HCT116 (cell line): Measurements from ENCODE around the gene LAPTM4A. TPM values are rescaled to one million over a fixed set of nuclear protein-coding genes. Genes with fewer than 3 reads are reported as not detected.

Experiments
- ATAC-seq: fragments of 200-7000 bp; cut with Tn5 transposase; 2 replicates; pipeline ENCODE4 v1.9.1; 2020; ENCODE audit warnings: mild to moderate bottlenecking, moderate library complexity
- BruUV-seq: library from RNA; stranded (reverse); fragments of 400-500 nt; replicated peaks from 2 replicates; lab custom pipeline; 2021; lab: Mats Ljungman, UMichigan
- CTCF ChIA-PET: fragments of 300-600 bp; sonication (Branson Sonifier 250); formaldehyde crosslinking; loops from one replicate; lab custom pipeline; 2021; ENCODE audit warnings: antibody characterized with exemption; lab: Charles Lee
- POLR2A ChIA-PET: fragments of 300-600, 350-600 bp; sonication (Branson Sonifier 250); formaldehyde crosslinking; loops from one replicate; lab custom pipeline; 2021; ENCODE audit warnings: antibody characterized with exemption; lab: Charles Lee
- RAD21 ChIA-PET, 2 experiments: fragments of 300-600 bp; sonication (Branson Sonifier 250); formaldehyde crosslinking; loops; one replicate each; lab custom pipeline; 2023; ENCODE audit warnings: low total read pairs in 2 of 2; ENCODE audit not compliant: uncharacterized antibody in 2 of 2, unreplicated experiment in 2 of 2, low non-redundant PET in 1 of 2; lab: Charles Lee
- DNase-seq: peaks from one replicate; pipeline ENCODE4 v3.0.0-alpha.2; 2010; ENCODE audit warnings: low read depth, low spot score
- H2AFZ ChIP-seq: fragments of 200-600 bp; shearing (Covaris generic), sonication (generic); 2 replicates; pipeline ENCODE4 v1.6.1; 2017; ENCODE audit warnings: low read depth, mixed run types, mixed read lengths, antibody characterized with exemption, low read length; ENCODE audit not compliant: poor library complexity, severe bottlenecking
- H3K27ac ChIP-seq: 2 replicates; pipeline ENCODE4 v1.5.1; 2012; ENCODE audit warnings: low read depth, low read length
- H3K27me3 ChIP-seq: fragments of 200-600 bp; sonication (generic); 2 replicates; pipeline ENCODE4 v1.6.1; 2016; ENCODE audit warnings: mixed run types, low read length, mixed read lengths; ENCODE audit not compliant: insufficient read depth
- H3K36me3 ChIP-seq, 2 experiments: fragments of 200-500 bp in 1 of 2; fragments of 200-600 bp in 1 of 2; sonication (Bioruptor generic) in 1 of 2; sonication (generic) in 1 of 2; 2 replicates each; pipeline versions ENCODE4 v1.5.1 to v1.6.1; 2014 to 2016; ENCODE audit warnings: low read length in 2 of 2, inconsistent platforms in 1 of 2, mixed read lengths in 1 of 2, mixed run types in 1 of 2; ENCODE audit not compliant: insufficient read depth in 2 of 2, control insufficient read depth in 1 of 2
- H3K4me1 ChIP-seq, 2 experiments: fragments of 200-600 bp in 1 of 2; sonication (generic) in 1 of 2; 2 replicates each; pipeline versions ENCODE4 v1.5.1 to v1.6.1; 2012 to 2017; ENCODE audit warnings: low read length in 2 of 2, inconsistent platforms in 1 of 2, mild to moderate bottlenecking in 1 of 2, mixed read lengths in 1 of 2, mixed run types in 1 of 2, moderate library complexity in 1 of 2; ENCODE audit not compliant: insufficient read depth in 2 of 2, control insufficient read depth in 1 of 2
- H3K4me2 ChIP-seq: fragments of 200-600 bp; sonication (generic); 2 replicates; pipeline ENCODE4 v1.6.1; 2017; ENCODE audit warnings: mixed run types, low read length, mixed read lengths
- H3K4me3 ChIP-seq, 2 experiments: fragments of 200-600 bp in 1 of 2; sonication (generic) in 1 of 2; replicated peaks in 1 of 2; 2 replicates each; pipeline ENCODE4 v1.5.1; 2011 to 2016; ENCODE audit warnings: low read length in 2 of 2, control low read depth in 1 of 2, low read depth in 1 of 2, mild to moderate bottlenecking in 1 of 2, mixed read lengths in 1 of 2, mixed run types in 1 of 2
- H3K79me2 ChIP-seq: fragments of 200-600 bp; sonication (generic); 2 replicates; pipeline ENCODE4 v1.6.1; 2017; ENCODE audit warnings: mild to moderate bottlenecking, mixed run types, low read length, moderate library complexity, mixed read lengths; ENCODE audit not compliant: insufficient read depth
- H3K9ac ChIP-seq: fragments of 200-600 bp; sonication (generic); 2 replicates; pipeline ENCODE4 v1.6.1; 2016; ENCODE audit warnings: low read length, mixed read lengths
- H3K9me2 ChIP-seq: fragments of 200-600 bp; sonication (generic), shearing (Covaris generic); 2 replicates; pipeline ENCODE4 v1.6.1; 2017; ENCODE audit warnings: mixed run types, mild to moderate bottlenecking, moderate library complexity; ENCODE audit not compliant: insufficient read depth
- H3K9me3 ChIP-seq, 2 experiments: fragments of 200-500 bp in 1 of 2; fragments of 200-600 bp in 1 of 2; sonication (Bioruptor generic) in 1 of 2; sonication (generic) in 1 of 2; 2 replicates each; pipeline ENCODE4 v1.6.1; 2014 to 2017; ENCODE audit warnings: low read length in 2 of 2, mixed read lengths in 2 of 2, inconsistent platforms in 1 of 2, low read depth in 1 of 2, mild to moderate bottlenecking in 1 of 2, mixed run types in 1 of 2, moderate library complexity in 1 of 2; ENCODE audit not compliant: control insufficient read depth in 1 of 2, insufficient read depth in 1 of 2
- H4K20me1 ChIP-seq: fragments of 200-600 bp; sonication (generic), shearing (Covaris generic); 2 replicates; pipeline ENCODE4 v1.6.1; 2017; ENCODE audit warnings: mixed run types, mild to moderate bottlenecking, moderate library complexity; ENCODE audit not compliant: insufficient read depth
- CEBPB ChIP-seq: IDR thresholded peaks from 2 replicates; pipeline ENCODE4 v1.6.1; 2012; ENCODE audit warnings: low read depth
- EGR1 ChIP-seq: IDR thresholded peaks from 2 replicates; pipeline ENCODE4 v1.6.1; 2012; ENCODE audit warnings: low read depth
- EZH2 ChIP-seq: fragments of 200-600 bp; sonication (generic); IDR thresholded peaks from 2 replicates; pipeline ENCODE4 v1.6.1; 2017; ENCODE audit warnings: antibody characterized with exemption, mixed run types
- FOSL1 ChIP-seq: IDR thresholded peaks from 2 replicates; pipeline ENCODE4 v1.6.1; 2012; ENCODE audit warnings: low read depth
- JUND ChIP-seq: IDR thresholded peaks from 2 replicates; pipeline ENCODE4 v1.6.1; 2012
- MAX ChIP-seq: IDR thresholded peaks from 2 replicates; pipeline ENCODE4 v1.6.1; 2012
- POLR2A ChIP-seq: IDR thresholded peaks from 2 replicates; pipeline ENCODE4 v1.7.0; 2011; ENCODE audit warnings: borderline replicate concordance; ENCODE audit not compliant: insufficient read depth, insufficient read length; ENCODE audit errors: extremely low read depth
- POLR2AphosphoS5 ChIP-seq: IDR thresholded peaks from 2 replicates; pipeline ENCODE4 v1.6.1; 2011; ENCODE audit warnings: mild to moderate bottlenecking, low read depth, low read length, moderate library complexity
- RAD21 ChIP-seq: IDR thresholded peaks from 2 replicates; pipeline ENCODE4 v1.6.1; 2012; ENCODE audit warnings: low read depth, mild to moderate bottlenecking
- SIN3A ChIP-seq: IDR thresholded peaks from 2 replicates; pipeline ENCODE4 v1.6.1; 2012; ENCODE audit warnings: low read depth
- SP1 ChIP-seq: IDR thresholded peaks from 2 replicates; pipeline ENCODE4 v1.6.1; 2012; ENCODE audit warnings: low read depth
- SRF ChIP-seq: IDR thresholded peaks from 2 replicates; pipeline ENCODE4 v1.6.1; 2012; ENCODE audit warnings: low read depth
- YY1 ChIP-seq: IDR thresholded peaks from 2 replicates; pipeline ENCODE4 v1.6.1; 2011; ENCODE audit warnings: low read length, low read depth, moderate library complexity, mild to moderate bottlenecking; ENCODE audit not compliant: insufficient replicate concordance; ENCODE audit errors: extremely low read depth
- ZBTB33 ChIP-seq: IDR thresholded peaks from 2 replicates; pipeline ENCODE4 v1.6.1; 2011; ENCODE audit warnings: mild to moderate bottlenecking, low read length, moderate library complexity; ENCODE audit not compliant: insufficient replicate concordance; ENCODE audit errors: extremely low read depth
- ZFX ChIP-seq: fragments of 450-650 bp; IDR thresholded peaks from 2 replicates; pipeline ENCODE4 v1.6.1; 2017
- intact Hi-C: fragments of 100-400 bp; cut with micrococcal nuclease; formaldehyde crosslinking; loops from 2 replicates; pipeline ENCODE4 v1.10.0; 2022
- total RNA-seq: library from RNA; stranded (reverse); gene quantifications from one replicate; pipeline ENCODE4 v1.2.1, GENCODE V29; 2021; ENCODE audit not compliant: unreplicated experiment

LAPTM4A gene
- total RNA-seq, 1 experiment from 2014 or later, result 84.5 TPM

- CTCF ChIA-PET, result interaction anchor here (1.0 kb wide), 2 partner anchors 9 to 37 kb away, joined by 4 read pairs; no protein-coding TSS in a partner anchor
- ATAC-seq (no peak; the same call in 1 of the 2 replicates), DNase-seq (peak; percentile 57)
- Histone ChIP-seq H3K27me3 (no peaks in the 10 kb centered on the region), H3K9me2 (no peaks in the 10 kb centered on the region), H4K20me1 (no peaks in the 10 kb centered on the region), H3K9me3 (no peaks in the 10 kb centered on the region), H2AFZ (peak overlapping the region; percentile 5), H3K79me2 (peaks cover 36% of the 10 kb centered on the region), H3K27ac (peak overlapping the region; percentile 81; the same call in 1 of the 2 replicates), H3K4me2 (peak overlapping the region; percentile 83), H3K36me3 (no peaks in the 10 kb centered on the region), H3K4me1 (peaks cover 8 to 22% of the 10 kb centered on the region in 2 experiments), H3K9ac (peak overlapping the region; percentile 85), H3K4me3 (peak overlapping the region; percentile 82 to 85)
- intact Hi-C loops, result no loop called here
- POLR2A ChIA-PET, result interaction anchor here (1.0 kb wide), 2 partner anchors 8 to 41 kb away, joined by 4 read pairs; no protein-coding TSS in a partner anchor
- RAD21 ChIA-PET, result no interaction called here
- no peak for TF ChIP-seq POLR2A
- TF ChIP-seq SIN3A, result 0 out of 2 replicates have a peak, but pooled peaks have one; percentile 47
- TF ChIP-seq CEBPB, result 0 out of 2 replicates have a peak, but pooled peaks have one; percentile 19
- TF ChIP-seq MAX, result no peak; the same call in 1 of the 2 replicates
- TF ChIP-seq POLR2AphosphoS5, result peak; percentile 62; the same call in 1 of the 2 replicates
- peak; percentile 96 for TF ChIP-seq EGR1
- TF ChIP-seq EZH2, result no peak
- no peak for TF ChIP-seq ZFX
- TF ChIP-seq SP1, result 0 out of 2 replicates have a peak, but pooled peaks have one; percentile 16
- no TSS peak for BruUV-seq
These were observed 1.4 kb upstream of the LAPTM4A start for GRCh38 chr2:20052861-20053281.

GRCh38 chr2:20052229-20052851 is 912 bp upstream of the LAPTM4A start:
- H3K79me2 ChIP-seq, result peaks cover 40% of the 10 kb centered on the region
- ATAC-seq (no peak), DNase-seq (no peak)
- peak overlapping the region; percentile 82 to 85 for H3K4me3 ChIP-seq
- H3K27me3 ChIP-seq, result no peaks in the 10 kb centered on the region
- intact Hi-C loops, result no loop called here
- CTCF ChIA-PET, result interaction anchor here (1.0 kb wide), 2 partner anchors 10 to 37 kb away, joined by 4 read pairs; no protein-coding TSS in a partner anchor
- peak overlapping the region; percentile 81 for H3K27ac ChIP-seq
- RAD21 ChIA-PET, result no interaction called here
- peak overlapping the region; percentile 5 for H2AFZ ChIP-seq
- BruUV-seq, result TSS peak; percentile 98
- no peaks in the 10 kb centered on the region for H3K9me2 ChIP-seq
- no peaks in the 10 kb centered on the region for H3K36me3 ChIP-seq
- H3K9me3 ChIP-seq, result no peaks in the 10 kb centered on the region
- POLR2A ChIA-PET, result interaction anchor here (1.0 to 1.4 kb wide), 3 partner anchors 9 to 41 kb away, joined by 4 to 5 read pairs (median 4); no protein-coding TSS in a partner anchor
- no peaks in the 10 kb centered on the region for H4K20me1 ChIP-seq
- H3K9ac ChIP-seq, result peak overlapping the region; percentile 85
- peaks cover 8 to 22% of the 10 kb centered on the region in 2 experiments for H3K4me1 ChIP-seq
- H3K4me2 ChIP-seq, result peak overlapping the region; percentile 83
- no peak for TF ChIP-seq SRF
- TF ChIP-seq FOSL1, result no peak
- TF ChIP-seq JUND, result no peak
- TF ChIP-seq RAD21, result no peak
- no peak for TF ChIP-seq YY1
- TF ChIP-seq EZH2, result no peak
- TF ChIP-seq ZBTB33, result no peak
